GM19455 (cell line): ENCODE measurements around the gene MYRIP.
"Not testable (repeated sequence)": the region's sequence is repeated elsewhere in the genome, so short reads cannot be mapped to it uniquely, and the experiment has no call there.

Experiments used
- ATAC-seq: cut with Tn5 transposase; IDR thresholded peaks from one replicate; pipeline ENCODE4 v1.9.1; 2021; ENCODE audit not compliant: unreplicated experiment

Gene MYRIP

DNA sequence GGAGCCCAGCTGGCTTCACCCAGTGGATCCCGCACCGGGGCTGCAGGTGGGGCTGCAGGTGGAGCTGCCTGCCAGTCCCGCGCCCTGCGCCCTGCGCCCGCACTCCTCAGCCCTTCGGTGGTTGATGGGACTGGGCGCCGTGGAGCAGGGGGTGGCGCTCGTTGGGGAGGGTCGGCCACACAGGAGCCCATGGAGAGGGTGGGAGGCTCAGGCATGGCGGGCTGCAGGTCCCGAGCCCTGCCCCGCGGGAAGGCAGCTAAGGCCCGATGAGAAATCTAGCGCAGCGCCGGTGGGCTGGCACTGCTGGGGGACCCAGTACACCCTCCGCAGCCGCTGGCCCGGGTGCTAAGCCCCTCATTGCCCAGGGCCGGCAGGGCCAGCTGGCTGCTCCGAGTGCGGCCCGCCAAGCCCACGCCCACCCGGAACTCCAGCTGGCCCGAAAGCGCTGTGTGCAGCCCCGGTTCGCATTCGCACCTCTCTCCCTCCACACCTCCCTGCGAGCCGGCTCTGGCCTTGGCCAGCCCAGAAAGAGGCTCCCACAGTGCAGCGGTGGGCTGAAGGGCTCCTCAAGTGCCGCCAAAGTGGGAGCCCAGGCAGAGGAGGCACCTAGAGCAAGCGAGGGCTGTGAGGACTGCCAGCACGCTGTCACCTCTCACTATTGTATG lies 268.6 kb downstream of the MYRIP start:
- ATAC-seq, result not testable (repeated sequence)

DNA sequence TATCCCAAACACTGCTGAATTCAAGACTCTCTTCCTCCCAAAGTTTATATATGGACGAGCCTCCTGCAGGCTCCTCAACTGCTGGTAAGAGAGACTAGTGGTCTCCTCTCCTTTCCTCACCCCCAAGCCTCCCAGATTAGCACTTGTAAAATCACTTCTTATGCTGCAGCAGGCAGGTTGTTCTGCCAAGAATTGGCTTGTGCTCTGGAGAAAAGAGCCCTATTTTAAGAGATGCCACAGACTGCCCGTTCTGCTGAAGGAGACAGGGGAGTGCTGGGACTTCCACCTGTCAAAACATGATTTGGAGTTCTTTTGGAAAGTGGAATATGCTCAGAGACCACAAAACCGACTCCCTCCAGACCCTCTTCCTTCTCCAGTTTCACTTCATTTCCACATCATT lies 269.2 kb downstream of the MYRIP start:
- ATAC-seq, result no peak

DNA sequence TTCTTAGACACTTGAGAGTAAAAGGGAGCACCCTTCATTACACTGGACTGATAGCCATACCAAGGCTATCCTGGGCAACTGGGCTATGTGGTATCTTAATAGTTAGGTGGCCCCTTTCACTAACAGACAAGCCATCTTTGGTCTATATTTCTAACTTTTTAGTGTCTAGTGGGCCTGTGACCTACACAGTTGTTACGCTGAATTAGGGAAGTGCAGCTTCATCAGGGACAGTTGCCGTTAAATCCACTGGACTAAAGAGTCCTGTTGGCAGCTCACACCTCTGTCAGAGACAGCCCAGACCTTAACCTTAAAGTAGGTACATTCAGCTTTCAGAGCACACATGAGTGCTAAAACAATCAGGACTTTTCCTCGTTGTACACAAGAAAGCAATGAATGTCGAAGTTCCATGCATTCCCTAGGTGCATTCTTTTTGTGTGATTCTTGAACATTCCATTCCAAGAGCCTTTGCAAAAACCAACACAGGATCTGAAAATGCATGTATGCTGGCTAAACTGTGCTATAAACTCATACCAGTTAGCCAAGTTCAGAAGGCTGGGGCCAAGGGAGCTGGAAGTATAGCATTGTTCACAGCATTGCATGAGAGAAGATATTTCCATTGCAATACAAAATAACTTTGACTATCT lies 269.9 kb downstream of the MYRIP start:
- ATAC-seq, result no peak

DNA sequence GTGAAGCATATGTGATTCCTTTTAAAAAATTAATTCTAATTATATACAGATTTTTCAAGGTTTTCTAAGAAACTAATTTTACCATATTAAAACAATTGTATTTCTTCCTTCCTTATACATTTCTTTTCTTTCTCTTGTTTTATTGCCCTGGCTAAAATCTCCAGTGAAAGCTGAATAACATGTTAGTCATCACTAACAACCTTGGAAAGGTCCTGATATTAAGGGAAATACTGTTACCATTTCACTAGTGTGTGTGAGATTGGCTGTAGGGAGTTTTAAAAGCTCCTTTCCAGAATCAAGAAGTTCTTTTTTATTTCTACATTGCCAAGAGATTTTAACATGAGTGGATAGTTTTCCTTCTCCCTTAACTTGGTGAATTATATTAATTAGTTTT lies 270.4 kb downstream of the MYRIP start:
- no peak for ATAC-seq

DNA sequence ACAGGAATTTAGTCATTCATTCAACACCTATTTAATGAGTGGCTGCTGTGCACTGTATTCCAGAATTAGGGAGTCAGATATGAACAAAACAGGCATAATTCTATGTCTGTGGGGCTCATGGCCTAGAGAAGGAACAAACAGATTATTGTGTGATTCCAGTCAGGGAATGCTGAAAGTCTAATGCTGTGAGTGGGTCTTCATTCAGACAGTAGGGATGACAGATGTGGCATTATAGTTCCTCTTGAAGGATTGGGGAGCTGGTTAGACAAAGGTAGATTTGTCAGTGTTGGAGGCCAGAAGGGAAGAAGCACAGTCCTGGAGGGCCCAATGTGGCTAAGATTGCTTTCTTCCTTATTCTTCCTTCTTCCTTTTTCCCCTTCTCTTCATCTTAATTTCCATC lies 273.7 kb downstream of the MYRIP start:
- no peak for ATAC-seq

DNA sequence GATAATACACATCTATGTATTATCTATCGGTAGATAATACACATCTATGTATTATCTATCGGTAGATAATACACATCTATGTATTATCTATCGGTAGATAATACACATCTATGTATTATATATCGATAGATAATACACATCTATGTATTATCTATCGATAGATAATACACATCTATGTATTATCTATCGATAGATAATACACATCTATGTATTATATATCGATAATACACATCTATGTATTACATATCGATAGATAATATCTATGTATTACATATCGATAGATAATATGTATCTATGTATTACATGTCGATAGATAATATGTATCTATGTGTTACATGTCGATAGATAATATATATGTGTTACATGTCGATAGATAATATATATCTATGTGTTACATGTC lies 275.0 kb downstream of the MYRIP start:
- not testable (repeated sequence) for ATAC-seq

DNA sequence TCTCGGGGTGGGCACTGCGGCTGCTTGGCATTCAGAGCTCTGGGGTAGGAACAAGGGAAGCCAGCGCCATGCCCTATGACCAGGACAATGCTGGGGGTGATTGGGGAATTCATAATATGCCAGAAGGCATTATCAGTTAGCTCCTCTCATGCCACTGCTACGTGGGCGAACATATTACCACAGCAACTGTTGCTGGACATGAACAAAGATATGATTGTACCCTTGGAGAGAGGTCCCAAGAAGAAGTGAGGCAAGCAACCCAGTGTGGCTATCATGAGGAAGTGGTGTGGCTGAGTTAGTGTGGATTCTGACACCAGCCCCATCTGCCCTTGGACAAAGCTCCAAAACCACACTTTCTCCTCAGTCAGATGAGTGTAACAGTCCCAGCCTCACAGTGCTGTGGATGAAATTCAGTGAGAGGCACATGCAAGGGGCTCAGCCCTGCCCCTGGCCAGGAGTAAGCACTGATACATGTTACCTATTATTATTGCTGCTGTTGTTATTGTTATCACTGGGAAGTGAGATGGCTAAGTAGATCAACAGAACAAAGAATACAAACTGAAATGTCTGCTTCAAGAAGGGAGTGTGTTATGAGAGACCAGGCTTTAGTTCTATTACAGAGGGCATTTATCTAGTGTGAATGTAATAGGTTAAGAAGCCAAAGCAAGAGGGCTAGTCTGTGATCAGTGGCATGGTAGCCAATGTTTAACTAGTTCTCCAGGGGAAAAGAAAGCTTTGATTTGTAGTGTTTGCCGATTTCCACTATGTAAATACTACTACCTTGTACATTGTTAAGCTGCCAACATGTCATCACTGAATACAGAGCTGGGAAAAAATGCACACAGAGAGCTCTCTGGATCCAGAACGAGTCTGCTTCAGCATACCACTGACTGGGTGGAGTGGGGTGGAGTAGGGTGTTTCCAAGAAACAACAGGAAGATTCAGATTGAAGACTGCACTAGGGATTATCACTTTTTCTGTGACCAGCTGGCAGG lies 277.8 kb downstream of the MYRIP start:
- no peak for ATAC-seq

DNA sequence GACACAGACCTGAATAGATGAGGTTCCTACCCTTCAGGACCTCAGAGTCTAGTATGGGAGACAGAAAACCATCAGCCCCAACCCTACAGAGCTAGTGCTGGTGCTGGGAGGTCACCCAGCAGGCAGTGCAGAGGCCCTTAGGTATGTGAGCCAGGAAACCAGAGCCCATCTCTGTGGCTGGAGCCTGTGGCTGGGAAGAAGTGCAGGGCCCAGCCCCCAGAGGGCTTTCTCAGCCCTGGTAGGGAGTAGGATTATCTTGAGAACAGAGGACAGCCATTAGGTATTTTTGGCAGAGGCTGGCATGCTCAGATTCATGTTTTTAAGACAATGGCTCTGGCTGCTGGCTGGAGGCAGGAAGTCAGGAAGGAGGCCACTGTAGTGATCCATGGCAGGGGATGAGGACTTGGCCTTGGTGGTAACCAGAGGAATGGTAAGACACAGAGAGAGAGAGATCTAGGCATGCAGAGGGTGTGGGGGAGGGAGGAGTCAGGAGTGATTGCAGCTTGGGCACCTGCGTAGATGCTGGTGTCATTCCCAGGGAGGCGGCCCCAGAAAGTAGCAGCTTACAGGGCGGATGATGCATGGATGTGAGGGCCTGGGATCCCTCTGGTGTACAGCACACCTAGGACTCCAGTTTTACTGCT lies 279.2 kb downstream of the MYRIP start:
- no peak for ATAC-seq

DNA sequence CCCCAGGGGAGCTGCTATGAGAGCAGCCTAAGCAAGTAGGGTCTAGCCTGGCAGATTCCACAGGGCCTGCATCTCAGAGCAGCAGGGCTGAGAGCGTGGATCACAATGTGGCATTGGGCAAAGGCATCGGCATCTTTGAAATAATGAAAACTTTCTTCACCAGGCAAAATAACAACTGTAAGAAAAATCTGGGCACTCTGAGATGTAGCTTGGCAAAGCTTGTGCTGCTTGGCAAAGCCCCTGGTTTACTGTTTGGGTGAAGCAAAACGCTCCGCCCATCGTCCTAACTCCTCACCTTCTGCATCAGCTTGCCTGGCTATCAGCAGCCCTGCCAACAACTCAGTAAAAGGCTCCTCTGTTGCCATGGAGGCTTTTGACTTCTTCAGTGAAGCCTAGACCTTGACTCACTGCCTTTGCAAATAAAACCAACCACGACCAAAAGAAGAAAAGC lies 287.3 kb downstream of the MYRIP start:
- no peak for ATAC-seq

DNA sequence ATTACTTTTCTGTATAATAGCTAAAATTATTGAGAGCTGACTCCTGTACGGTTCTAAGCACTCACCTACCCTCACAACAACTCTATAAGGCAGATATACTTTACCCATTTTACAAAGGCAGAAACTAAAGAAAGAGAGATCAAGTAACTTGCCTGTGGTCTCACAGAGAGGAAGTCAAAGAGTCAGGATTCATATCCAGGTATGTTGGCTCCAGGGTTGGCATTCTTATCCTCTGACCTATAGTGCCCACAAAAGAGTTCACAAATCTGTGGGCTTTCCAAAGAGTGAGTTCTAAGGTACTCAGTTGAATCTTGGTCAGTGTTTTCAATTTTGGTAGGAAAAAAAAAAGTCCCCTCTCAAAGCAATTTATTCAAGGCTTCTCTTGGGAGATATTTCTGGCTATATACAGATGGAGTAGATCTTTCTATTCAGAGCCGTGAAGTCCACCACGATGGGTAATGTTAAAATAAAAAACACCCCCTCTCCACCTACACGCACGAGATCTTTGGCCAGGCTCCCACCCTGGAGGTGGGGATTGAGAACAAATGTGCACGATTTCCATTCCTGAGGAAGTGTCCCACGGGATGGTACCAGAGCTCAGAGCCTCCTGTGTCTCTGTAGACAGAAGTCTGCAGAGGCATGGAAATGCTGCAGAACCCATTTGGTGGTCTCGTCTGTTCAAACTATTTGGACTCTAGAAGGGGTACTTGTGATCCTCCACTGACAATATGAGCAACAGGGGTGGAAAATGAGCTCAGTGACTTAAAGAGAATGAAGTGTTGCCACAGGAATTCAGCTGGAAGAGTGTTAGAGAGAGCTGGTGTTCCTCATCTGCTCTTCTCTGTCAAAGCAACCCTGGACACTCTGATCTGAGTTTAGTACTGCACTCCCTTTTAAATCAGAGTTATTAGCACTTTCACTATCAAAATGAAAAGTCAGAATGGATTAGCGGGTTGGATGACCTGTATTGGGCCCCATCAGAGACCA lies 288.0 kb downstream of the MYRIP start:
- no peak for ATAC-seq

DNA sequence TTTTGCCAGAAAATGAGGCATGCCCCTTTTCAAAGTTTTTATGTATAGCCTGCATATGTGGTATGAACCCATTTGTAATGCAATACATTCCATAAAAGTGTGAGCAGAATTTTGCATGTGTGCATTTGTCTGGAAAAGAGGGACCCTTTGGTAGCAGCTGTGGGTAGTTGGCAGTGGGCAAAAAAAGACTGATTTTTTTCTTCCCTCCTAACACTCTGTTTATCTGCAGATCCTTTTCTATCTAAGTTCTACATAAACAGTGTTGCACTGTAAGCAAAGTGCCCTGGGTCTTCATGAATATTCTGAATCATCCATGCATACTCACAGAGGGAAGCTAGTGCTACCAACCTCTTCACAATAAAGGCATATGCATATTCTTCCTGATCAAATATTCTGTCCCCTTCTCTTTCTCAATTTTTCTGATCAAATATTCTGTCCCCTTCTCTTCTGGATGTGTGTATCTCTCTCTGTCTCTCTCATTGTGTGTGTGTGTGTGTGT lies 288.9 kb downstream of the MYRIP start:
- ATAC-seq, result no peak

DNA sequence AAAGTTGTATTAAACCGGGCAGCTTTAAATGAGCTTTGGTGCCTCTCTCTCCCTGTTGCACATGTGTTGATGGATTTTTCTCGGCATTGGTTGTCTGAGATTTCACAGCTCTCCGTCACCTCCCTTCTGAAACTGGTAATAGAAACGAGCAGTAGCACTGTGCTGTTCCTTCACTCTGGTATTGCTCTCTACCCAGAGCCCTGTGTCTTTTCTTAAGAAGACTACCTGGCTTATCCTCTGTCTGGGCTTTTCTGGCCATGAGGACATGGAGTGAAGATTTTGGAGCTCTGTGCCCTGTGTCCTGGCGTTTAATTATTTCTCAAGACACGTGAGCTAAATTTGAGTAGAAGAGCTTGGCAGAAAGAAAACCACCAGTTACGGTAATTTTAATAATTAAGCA lies 290.5 kb downstream of the MYRIP start:
- no peak for ATAC-seq

DNA sequence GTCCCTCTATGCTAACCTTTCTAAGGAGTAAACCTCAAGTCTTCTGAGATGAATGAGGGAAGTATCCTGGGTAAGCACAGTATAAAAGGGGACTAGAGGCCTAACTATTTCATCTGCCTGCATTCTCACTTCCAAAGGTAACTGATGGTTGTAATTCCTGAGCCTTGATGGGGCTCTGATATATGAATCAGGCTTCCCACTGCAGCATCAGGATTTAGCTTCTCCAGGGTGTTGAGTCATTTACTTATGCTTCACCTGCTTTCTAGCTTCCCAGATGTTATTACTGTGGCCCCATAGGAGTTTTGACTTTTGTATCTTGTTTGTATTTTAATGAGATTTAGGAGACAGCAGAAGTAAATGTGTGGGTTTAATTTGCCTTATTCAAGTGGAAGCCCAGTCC lies 292.8 kb downstream of the MYRIP start:
- ATAC-seq, result no peak

DNA sequence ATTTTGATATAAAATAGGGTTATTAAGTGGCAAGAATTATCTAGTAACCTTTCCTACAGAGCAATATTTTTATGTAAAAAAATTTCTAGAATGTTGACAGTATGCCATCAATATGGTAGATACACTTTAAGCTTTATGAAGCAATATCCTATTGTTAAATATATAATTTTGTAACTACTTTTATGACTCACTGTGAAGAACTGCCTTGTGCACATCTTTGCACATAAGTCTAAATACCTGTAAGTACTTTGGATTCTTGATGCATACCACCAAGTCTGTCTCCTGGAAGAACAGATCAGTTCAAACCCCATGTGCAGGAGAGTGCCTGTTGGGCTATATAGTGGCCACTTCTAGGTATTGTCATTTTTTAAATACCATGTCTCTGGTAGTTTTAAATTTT lies 294.4 kb downstream of the MYRIP start:
- no peak for ATAC-seq

DNA sequence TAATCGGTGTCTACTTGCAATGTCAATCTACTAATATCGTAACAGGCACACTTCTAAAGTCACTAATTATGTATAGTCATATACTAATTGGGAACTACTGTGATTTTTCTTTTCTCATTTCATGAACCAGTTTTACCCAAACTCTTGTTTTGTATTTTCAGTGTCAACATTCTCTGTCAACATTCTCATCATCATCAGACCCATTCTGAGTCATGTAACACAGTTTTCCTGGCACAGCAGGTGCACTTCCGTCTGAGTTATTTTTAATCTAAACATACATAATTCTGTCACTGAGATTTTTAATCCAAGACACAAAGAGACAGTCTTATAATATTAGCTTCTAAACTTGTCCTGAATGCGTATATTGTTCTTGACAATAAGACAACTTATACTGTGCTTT lies 295.0 kb downstream of the MYRIP start:
- ATAC-seq, result no peak

DNA sequence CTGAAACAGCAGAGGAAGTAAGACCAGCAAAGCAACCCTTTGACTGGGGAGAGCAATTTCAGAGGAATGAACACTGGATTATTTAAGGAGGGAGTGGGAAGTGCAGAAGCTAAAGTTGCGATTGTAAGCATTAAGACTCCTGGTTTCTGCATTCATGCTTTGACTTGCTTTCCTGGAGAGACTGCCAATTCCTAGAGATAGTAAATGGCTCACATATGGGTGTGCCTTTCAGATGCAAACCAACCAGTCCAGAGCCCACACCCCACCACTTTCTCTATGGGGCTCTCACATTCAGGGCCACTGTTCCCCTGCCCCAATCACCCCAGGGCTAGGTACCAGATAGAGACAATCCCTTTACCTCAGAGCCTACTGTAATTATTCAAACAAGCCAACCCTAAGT lies 299.2 kb downstream of the MYRIP start:
- no peak for ATAC-seq

DNA sequence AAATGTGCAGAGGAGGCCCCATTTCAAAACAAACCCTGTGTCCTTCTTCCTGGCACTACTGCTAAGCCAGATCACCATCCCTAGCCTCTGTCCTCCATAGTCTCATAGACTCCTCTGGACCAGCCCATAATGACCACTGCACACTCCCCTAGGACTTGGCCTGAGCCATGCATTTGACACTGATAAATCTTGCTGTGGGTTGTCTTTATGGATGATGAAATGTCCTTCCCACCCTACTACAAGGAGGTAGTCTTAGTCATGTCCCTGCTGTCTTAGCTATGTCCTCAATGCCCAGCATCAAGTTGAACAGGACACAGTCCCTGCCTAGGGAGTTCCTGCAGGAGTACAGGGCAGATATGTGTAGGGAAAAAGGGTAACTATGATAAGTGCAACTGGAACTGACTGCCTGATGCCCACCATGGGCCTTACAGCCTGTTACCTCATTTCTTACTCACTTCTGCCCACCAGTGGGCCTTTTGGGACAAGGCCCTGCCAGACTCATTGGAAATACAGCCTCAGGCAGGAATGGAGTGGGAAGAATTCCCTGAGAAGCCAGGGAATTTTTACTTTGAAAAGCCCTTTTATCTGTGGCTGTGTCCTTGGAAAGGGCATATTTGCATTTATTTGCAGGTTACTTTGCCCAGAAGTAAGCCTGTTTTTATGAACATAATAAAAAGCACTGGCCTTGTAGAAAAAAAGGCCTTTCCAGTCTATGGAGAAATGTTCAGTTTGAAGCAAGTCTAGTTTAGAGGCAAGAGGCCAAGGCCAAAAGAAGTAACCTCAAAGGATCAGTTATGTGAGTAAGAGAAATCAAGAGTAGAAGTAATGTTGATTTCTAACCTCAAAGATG lies 300.5 kb downstream of the MYRIP start:
- ATAC-seq, result no peak

DNA sequence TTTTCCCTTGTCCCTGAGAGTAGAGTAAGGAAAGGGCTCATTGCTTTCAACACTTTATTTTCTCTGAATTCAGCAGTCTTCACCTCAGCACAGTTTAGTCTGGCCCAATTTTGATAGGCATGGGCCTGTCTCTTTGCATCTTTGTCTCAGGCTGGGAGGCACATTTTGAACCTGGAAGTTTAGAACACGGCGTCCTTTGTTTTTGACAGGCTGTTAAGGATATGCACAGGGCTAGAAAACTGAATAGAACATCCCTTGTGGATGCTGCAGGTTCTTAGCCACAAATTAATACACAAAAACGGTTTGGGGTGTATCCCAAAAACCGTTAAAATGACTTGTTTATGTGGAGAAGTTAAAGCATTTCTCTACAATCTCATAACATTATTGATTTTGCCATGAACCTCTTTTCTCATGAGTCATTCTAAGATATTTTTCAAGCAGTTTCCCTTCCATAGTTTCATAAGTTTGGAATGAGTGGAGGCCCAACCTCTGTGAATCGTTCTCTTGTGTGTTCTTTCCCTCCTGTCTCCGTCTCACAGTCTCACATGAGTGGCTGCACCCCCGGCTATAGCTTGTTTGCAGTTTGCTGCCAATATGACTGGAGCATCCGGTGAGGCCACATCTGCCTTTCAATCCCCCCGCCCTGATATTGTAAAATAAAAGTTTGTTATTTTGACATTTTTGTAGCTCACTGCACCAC lies 307.2 kb downstream of the MYRIP start:
- ATAC-seq, result no peak
